ENCODE measurements around the gene LTF.
"Not testable (repeated sequence)": the region's sequence is repeated elsewhere in the genome, so short reads cannot be mapped to it uniquely, and the experiment has no call there.

The LTF gene

DNA sequence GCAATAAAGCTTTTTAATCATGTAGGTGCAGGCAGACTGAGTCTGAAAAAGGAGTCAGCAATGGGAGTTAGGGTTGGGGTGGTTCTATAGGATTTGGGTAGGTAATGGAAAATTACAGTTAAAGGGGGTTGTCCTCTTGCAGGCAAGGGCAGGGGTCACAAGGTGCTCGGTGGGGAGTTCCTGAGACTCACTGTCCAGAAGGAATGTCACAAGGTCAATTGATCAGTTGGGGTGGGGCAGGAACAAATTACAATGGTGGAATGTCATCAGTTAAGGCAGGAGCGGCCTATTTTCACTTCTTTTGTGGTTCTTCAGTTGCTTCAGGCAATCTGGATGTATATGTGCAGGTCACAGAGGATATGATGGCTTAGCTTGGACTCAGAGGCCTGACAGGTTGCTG is 71.7 kb downstream of the LTF start:
- no peak for DNase-seq

DNA sequence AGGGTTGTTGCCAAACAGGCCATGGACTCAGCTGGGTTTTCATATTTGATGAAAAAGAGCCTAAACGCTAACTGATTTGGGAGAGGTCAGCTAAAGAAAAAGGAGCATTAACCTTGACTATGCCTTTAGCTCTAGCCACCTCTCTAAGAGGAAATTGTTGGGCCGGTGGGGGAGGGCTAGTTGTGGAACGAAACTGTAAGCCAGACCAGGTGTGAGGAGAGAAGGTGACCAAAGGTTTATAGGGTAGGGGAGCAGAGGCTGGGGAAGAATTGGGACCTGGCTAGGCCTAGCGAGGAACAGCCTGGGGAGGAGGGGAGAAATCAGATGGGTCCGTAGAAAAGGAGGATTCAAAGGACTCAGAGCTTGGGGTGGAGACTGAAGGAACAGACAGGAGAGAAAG is 73.2 kb downstream of the LTF start:
- not testable (repeated sequence) for DNase-seq

DNA sequence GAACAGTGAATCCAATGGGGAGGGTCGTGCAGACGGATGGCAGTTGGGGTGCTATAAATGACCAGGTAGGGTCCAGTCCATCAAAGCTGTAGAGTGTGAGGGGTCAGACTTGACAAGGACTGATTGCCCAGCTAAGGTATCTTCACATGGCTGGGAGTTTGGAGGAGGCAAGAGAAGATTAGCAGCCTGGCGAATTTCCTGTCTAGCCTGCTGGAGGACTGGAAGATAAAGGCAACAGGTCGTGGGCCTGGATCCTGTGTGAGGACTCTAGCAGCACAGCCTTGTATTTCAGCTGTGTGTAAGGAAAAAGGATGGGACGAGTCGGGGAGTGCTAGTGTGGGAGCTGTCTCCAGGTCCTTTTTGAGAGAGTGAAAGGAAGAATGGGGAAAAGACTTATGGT is 75.4 kb downstream of the LTF start:
- DNase-seq: no peak

DNA sequence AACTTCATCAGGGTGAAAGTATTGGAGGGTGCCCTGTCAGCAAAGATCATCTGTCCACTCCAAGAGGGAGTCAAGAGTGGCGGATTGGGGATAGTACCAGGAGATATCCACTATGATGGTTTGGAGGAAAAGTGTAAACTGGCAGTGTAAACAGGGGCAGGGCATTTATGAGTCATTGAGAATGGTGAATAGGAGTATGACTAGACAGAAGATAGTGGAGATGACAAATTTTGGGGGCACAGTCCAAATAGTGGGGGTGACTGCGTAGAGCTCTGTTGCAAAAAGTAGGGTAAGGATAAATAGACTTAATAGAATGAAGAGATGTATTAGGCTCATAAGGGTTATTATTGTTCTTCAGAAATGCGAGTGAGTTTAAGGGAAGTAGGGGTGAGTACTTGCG is 75.9 kb downstream of the LTF start:
- DNase-seq: not testable (repeated sequence)

DNA sequence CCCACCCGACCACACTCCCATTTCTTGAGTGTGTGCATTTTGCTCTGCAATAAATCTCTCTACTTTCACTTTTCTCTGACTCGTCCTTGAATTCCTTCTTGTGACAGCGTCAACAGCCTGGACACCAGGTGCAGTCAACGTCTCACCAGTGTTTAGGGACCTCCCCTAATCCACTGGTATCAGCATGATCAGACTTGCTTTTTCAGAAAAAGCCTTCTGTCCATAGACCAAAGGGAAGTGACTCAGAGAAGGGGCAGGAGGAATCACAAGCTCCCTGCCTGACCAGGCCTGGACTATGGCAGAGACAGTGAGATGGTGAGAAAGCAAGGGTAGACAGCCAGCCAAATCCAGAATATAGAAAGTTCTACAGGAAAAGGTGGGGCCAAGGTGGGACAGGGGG is 78.5 kb downstream of the LTF start:
- DNase-seq: no peak

Measured in NCI-H1930 (cell line).